Neutrophil (primary cell): Measurements from ENCODE around the gene SH2B2.

Source experiments
- H3K27ac ChIP-seq: fragments of 200-600 bp; sonication (generic); 2 replicates; pipeline ENCODE4 v1.5.1; 2016; ENCODE audit warnings: mild to moderate bottlenecking, moderate library complexity
- H3K27me3 ChIP-seq: fragments of 200-600 bp; sonication (generic); 2 replicates; pipeline ENCODE4 v1.6.0; 2016; ENCODE audit warnings: mild to moderate bottlenecking
- H3K36me3 ChIP-seq: fragments of 200-600 bp; sonication (generic); 2 replicates; pipeline ENCODE4 v1.5.1; 2017
- H3K4me1 ChIP-seq, 2 experiments: fragments of 200-600 bp in 1 of 2; sonication (generic) in 1 of 2; 1 replicate in 1 of 2; 2 replicates in 1 of 2; pipeline versions ENCODE4 v1.5.1 to v1.6.1; 2013 to 2016; ENCODE audit warnings: low read depth in 1 of 2, low read length in 1 of 2, mild to moderate bottlenecking in 1 of 2, moderate library complexity in 1 of 2; ENCODE audit not compliant: control insufficient read depth in 1 of 2, insufficient read depth in 1 of 2
- H3K4me3 ChIP-seq, 2 experiments: fragments of 200-600 bp in 1 of 2; sonication (generic) in 1 of 2; 1 replicate in 1 of 2; 2 replicates in 1 of 2; pipeline ENCODE4 v1.5.1; 2013 to 2016; ENCODE audit warnings: low read depth in 1 of 2, low read length in 1 of 2, mild to moderate bottlenecking in 1 of 2, moderate library complexity in 1 of 2
- H3K9me3 ChIP-seq: fragments of 200-600 bp; sonication (generic); 2 replicates; pipeline ENCODE4 v1.5.1; 2016
- CTCF ChIP-seq: fragments of 200-600 bp; sonication (generic); IDR thresholded peaks from 2 replicates; pipeline ENCODE4 v1.5.1; 2016; ENCODE audit warnings: antibody characterized with exemption

Gene SH2B2

GRCh38 chr7:102286237-102287110 lies at the start of gene SH2B2:
SH2B2 (plus strand) TSS chr7:102286868; CDS start chr7:102300551, 13,683 bp downstream.
- Histone ChIP-seq H3K36me3 (no peaks in the 10 kb centered on the region), H3K4me3 (peak within 1 kb of the TSS; percentile 100), H3K9me3 (no peaks in the 10 kb centered on the region), H3K27me3 (peaks cover 52% of the 10 kb centered on the region), H3K27ac (peak within 1 kb of the TSS; percentile 90), H3K4me1 (peaks cover 31 to 36% of the 10 kb centered on the region in 2 experiments)
- no peak for TF ChIP-seq CTCF

GRCh38 chr7:102239206-102239820 lies 47.4 kb upstream of the SH2B2 start:
- TF ChIP-seq CTCF, result no peak

GRCh38 chr7:102241431-102241830 lies 45.2 kb upstream of the SH2B2 start:
- no peak for TF ChIP-seq CTCF
- peaks cover 86% of the 10 kb centered on the region for H3K36me3 ChIP-seq

More at GRCh38 chr7:102239206-102239820, 47.4 kb upstream of the SH2B2 start:
- Histone ChIP-seq H3K4me1 (no peaks in the 10 kb centered on the region), H3K4me3 (no peak overlapping the region), H3K27ac (no peak overlapping the region), H3K9me3 (no peaks in the 10 kb centered on the region), H3K27me3 (no peaks in the 10 kb centered on the region), H3K36me3 (peaks cover 87% of the 10 kb centered on the region)

GRCh38 chr7:102244601-102245000 lies 42.1 kb upstream of the SH2B2 start:
- TF ChIP-seq CTCF, result no peak
- peaks cover 78% of the 10 kb centered on the region for H3K36me3 ChIP-seq

More at GRCh38 chr7:102241431-102241830, 45.2 kb upstream of the SH2B2 start:
- Histone ChIP-seq H3K27ac (no peak overlapping the region), H3K4me1 (no peaks in the 10 kb centered on the region), H3K27me3 (no peaks in the 10 kb centered on the region), H3K4me3 (no peak overlapping the region), H3K9me3 (no peaks in the 10 kb centered on the region)

GRCh38 chr7:102248081-102248455 lies 38.6 kb upstream of the SH2B2 start:
- Histone ChIP-seq H3K36me3 (peaks cover 62% of the 10 kb centered on the region), H3K27ac (no peak overlapping the region), H3K4me1 (no peaks in the 10 kb centered on the region), H3K9me3 (no peaks in the 10 kb centered on the region), H3K27me3 (no peaks in the 10 kb centered on the region), H3K4me3 (no peak overlapping the region)
- TF ChIP-seq CTCF, result no peak

More at GRCh38 chr7:102244601-102245000, 42.1 kb upstream of the SH2B2 start:
- Histone ChIP-seq H3K27me3 (no peaks in the 10 kb centered on the region), H3K27ac (no peak overlapping the region), H3K4me1 (no peaks in the 10 kb centered on the region), H3K9me3 (no peaks in the 10 kb centered on the region), H3K4me3 (no peak overlapping the region)
